Effector memory CD8-positive, alpha-beta T cell (primary cell): ENCODE data around the gene ACSS2.

Source experiments
- ATAC-seq: fragments of 150-1000 bp; cut with Tn5 transposase; replicated peaks from 2 replicates; pipeline ENCODE4 v1.10.0; 2021; ENCODE audit warnings: mild to moderate bottlenecking, moderate library complexity
- DNase-seq, 3 experiments: peaks; one replicate each; pipeline ENCODE4 v3.0.0; 2021
- H3K27ac Mint-ChIP-seq, 2 donors: one replicate each; pipeline ENCODE4 v1.8.0; 2022; ENCODE audit warnings: mild to moderate bottlenecking in 2 of 2, mixed read lengths in 2 of 2, moderate library complexity in 2 of 2
- H3K27me3 Mint-ChIP-seq, 2 donors: one replicate each; pipeline ENCODE4 v1.8.0; 2022; ENCODE audit warnings: mixed read lengths in 2 of 2
- H3K36me3 Mint-ChIP-seq: one replicate; pipeline ENCODE4 v1.8.0; 2022; ENCODE audit warnings: mild to moderate bottlenecking, moderate library complexity, mixed read lengths; ENCODE audit not compliant: insufficient read depth
- H3K4me1 Mint-ChIP-seq, 2 donors: one replicate each; pipeline ENCODE4 v1.8.0; 2022; ENCODE audit warnings: low read depth in 2 of 2, mixed read lengths in 2 of 2
- H3K4me3 Mint-ChIP-seq, 2 donors: one replicate each; pipeline ENCODE4 v1.8.0; 2022; ENCODE audit warnings: mild to moderate bottlenecking in 2 of 2, mixed read lengths in 2 of 2, moderate library complexity in 2 of 2
- H3K9me3 Mint-ChIP-seq, 2 donors: one replicate each; pipeline ENCODE4 v1.8.0; 2022; ENCODE audit warnings: mixed read lengths in 2 of 2

The ACSS2 gene

DNA sequence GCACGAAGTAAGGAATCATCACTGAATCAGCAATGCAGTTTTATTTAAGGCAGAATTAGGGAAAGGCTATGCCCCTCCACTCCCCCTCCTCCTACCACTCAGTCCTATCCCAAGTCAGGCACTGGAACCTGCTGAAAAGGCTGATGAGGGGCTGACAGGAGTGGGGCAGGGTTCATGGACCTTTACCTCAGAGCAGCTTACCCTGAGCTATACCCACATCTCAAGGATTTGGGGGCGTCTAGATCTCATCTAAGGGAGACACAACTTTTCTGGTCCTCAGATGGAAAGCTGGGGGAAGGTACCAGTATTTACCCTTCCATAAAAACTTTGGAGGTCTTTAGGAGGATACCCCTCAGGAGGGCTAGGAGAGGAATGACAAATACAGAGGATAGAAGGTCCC is 52.0 kb downstream of the ACSS2 start:
- DNase-seq (no peak), ATAC-seq (no peak)
- Mint-ChIP-seq H3K36me3 (peaks cover 4% of the 10 kb centered on the region), H3K27me3 (no peaks in the 10 kb centered on the region), H3K9me3 (no peaks in the 10 kb centered on the region), H3K4me3 (no peak overlapping the region), H3K4me1 (peaks cover 0 to 4% of the 10 kb centered on the region in 2 donors), H3K27ac (no peak overlapping the region)

DNA sequence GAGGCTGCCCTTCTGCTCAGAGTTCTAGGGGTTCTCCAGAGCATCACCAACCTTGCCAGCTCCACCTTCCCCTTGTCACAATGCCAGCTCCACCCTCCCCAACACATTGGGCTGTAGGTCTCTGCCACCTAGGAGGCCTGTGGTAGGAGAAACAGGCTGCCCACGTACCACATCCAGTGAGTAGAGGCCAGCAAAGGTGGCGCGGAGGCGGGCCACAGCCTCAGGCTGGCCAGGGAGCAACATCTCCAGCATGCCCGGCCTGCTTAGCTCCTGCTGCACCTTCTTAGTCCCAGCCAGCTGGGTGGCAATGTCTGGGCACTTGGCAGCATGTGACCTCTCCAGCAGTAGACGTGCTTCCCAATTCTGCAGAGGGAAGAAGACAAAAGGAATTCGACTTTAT is 55.4 kb downstream of the ACSS2 start:
- no peaks in the 10 kb centered on the region for H3K27me3 Mint-ChIP-seq
- ATAC-seq: no peak

DNA sequence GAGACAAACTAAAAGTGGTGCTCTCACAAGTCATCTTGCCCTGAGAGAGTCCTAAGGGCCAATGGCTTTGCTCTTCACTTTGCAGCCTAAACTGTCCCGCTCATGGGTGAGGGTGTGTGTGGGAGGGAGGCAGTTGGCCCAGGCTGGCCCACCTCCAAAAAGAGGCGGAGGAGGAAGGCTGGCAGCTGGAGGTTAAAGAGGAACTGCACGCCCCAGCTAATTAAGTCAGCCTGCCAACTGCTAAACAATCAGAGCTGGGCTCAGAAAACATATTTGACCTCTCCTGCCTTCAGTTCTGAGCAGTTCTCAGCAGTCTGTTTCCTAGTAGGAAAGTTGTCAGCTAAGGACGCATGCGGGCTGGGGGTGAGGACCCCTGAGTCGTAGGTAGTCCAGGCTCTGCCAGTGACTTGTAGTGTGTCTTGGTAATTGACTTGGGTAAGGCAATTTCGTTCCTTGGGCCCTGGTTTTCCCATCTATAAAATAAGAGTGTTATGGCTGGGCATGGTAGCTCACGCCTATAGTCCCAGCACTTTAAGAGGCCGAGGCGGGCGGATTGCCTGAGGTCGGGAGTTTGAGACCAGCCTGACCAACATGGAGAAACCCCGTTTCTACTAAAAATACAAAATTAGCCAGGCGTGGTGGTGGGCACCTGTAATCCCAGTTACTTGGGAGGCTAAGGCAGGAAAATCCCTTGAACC is 62.2 kb downstream of the ACSS2 start:
- ATAC-seq (no peak), DNase-seq (no peak)
- H3K27me3 Mint-ChIP-seq: no peaks in the 10 kb centered on the region
- no peaks in the 10 kb centered on the region for H3K9me3 Mint-ChIP-seq
- peak overlapping the region in 1 of 2 donors; percentile 44 for H3K27ac Mint-ChIP-seq
- no peak overlapping the region for H3K4me3 Mint-ChIP-seq
- no peaks in the 10 kb centered on the region for H3K4me1 Mint-ChIP-seq
- peaks cover 20% of the 10 kb centered on the region for H3K36me3 Mint-ChIP-seq

More for the DNA sequence above, 55.4 kb downstream of the ACSS2 start:
- H3K27ac Mint-ChIP-seq: no peak overlapping the region
- H3K9me3 Mint-ChIP-seq: no peaks in the 10 kb centered on the region
- peaks cover 13% of the 10 kb centered on the region for H3K36me3 Mint-ChIP-seq
- no peak for DNase-seq
- no peak overlapping the region for H3K4me3 Mint-ChIP-seq
- no peaks in the 10 kb centered on the region for H3K4me1 Mint-ChIP-seq

DNA sequence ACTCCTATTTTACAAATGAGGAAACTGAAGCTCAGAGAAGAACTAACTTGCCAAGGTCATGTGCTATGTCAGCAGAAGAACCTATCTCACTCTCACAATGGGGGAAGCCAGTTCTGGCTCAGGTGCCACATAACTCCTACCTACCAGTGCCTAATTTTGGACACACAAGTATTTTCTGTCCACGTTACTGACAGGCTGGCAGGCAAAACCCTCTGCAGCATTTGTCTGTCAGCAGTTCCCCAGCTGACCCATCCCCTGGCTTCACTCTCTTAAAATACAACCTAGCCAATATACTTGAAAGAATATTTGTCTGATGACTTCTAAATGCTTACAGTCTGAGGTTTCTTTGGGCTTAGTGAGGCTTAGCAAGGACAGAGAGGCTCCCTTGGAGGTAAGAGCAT is 63.7 kb downstream of the ACSS2 start:
- DNase-seq: no peak
- no peaks in the 10 kb centered on the region for H3K4me1 Mint-ChIP-seq
- H3K4me3 Mint-ChIP-seq: no peak overlapping the region
- peaks cover 23% of the 10 kb centered on the region for H3K36me3 Mint-ChIP-seq
- H3K27ac Mint-ChIP-seq: no peak overlapping the region
- no peaks in the 10 kb centered on the region for H3K27me3 Mint-ChIP-seq
- ATAC-seq: no peak
- H3K9me3 Mint-ChIP-seq: no peaks in the 10 kb centered on the region

DNA sequence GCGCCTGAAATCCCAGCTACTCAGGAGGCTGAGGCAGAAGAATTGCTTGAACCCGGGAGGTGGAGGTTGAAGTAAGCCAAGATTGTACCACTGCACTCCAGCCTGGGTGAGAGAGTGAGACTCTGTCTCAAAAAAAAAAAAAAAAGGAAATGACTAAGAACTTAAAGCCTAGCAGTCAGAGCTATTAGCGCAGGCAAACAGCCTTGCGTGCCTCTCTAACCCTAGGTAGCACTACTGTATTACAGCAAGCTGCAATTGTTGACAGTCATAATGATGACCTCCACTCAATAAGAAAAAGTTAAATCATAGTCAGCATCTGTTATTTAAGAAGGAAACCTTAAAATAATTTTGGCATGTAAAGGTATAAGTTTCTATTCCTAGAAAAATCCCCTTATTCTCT is 64.8 kb downstream of the ACSS2 start:
- DNase-seq (no peak), ATAC-seq (no peak)
- H3K9me3 Mint-ChIP-seq: no peaks in the 10 kb centered on the region
- H3K27me3 Mint-ChIP-seq: no peaks in the 10 kb centered on the region
- peaks cover 18% of the 10 kb centered on the region for H3K36me3 Mint-ChIP-seq
- H3K4me3 Mint-ChIP-seq: no peak overlapping the region
- H3K4me1 Mint-ChIP-seq: no peaks in the 10 kb centered on the region
- no peak overlapping the region for H3K27ac Mint-ChIP-seq

DNA sequence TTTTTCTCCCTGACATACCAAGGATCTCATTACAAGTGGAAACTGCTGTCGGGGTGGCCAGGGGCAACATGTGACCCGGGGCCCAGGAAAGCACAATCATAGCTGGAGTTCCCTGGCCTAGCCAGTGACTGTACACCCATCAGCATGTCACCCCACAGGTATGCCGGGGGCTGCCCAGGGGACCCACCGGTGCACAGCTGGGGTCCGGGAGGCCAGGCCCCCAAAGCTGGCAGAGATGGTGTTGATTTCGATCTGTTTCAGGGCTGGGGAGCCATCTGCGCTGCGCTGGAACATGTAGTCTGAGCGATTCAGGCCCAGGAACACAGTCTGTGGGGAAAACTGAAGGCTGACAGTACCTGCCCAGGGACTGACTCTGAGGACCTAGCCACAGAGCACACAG is 65.9 kb downstream of the ACSS2 start:
- Mint-ChIP-seq H3K27me3 (no peaks in the 10 kb centered on the region), H3K36me3 (peaks cover 13% of the 10 kb centered on the region), H3K27ac (no peak overlapping the region), H3K4me1 (no peaks in the 10 kb centered on the region), H3K9me3 (no peaks in the 10 kb centered on the region), H3K4me3 (no peak overlapping the region)
- ATAC-seq (no peak), DNase-seq (no peak)

DNA sequence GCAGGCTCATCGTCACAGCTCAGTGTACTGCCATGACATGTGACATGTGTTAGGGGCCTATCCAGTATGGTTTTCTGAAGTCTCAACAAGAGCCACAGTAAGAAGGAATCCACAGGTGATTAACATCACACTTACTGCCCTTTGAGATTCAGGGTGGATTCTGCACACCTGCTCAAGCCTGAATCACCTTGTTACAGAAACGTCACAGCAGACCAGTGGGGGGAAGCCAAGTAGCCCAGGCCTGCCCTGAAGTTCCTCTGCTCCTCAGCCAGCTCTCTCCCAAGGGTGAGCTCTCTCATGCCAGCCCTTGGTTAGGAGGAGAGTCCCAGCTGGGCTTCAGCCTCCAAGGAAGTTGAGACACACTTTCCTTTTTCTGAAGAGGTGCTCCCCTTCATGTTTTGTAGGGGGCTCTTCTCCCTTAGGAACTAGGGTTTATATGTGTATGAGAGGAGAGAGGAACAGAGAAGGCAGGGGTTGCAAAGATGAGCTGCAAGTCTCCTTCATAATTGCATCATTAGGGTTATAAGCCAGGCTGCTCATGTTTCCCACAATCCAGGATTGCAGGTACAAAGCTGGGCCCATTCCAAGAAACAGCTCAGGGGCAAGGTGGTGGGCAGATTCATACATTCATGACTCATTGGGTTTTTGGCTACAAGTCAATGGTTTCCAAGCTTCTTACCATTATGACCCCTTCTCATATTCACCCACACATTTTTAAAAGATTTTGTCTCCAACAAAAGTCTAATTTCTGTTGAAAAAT is 67.6 kb downstream of the ACSS2 start:
- Mint-ChIP-seq H3K9me3 (no peaks in the 10 kb centered on the region), H3K27me3 (no peaks in the 10 kb centered on the region), H3K4me1 (no peaks in the 10 kb centered on the region), H3K27ac (peak overlapping the region; percentile 7 to 28), H3K4me3 (no peak overlapping the region), H3K36me3 (peaks cover 16% of the 10 kb centered on the region)
- ATAC-seq (no peak), DNase-seq (no peak)

DNA sequence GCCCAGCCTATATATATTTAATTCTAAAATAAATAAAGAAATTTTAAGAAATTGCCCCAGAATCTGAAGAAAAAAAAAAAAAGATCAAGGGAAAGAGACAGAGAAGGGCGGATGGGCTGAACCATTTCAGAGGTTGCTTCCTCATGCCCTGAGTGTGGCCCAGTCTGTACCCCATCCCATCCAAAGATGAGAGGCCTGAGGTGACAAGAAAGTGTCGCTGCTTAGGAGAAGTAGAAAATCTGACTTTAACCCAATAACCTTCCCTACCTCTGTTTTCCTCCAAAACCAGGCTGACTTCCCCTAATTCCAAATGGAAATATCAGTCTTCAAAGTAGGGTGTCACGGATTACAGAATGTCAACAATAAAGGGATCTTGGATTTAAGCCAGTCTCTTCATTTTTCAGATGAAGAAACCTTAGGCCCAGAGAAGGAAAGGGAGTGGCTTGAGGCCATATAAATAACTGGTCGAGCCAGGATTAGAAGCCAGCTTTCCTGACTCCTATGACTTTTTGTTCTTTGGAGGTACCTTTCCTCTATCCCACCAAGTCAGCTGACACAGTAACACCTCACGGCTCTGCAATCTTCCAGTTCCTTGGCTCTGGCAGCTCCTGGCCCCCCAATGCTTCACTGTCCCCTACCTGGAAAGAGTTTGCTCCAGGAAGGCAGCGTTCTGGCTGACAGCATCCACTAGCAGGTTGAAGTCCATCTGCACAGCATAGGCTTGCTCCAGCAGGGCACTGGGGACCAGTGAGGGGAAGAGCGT is 69.1 kb downstream of the ACSS2 start:
- H3K4me1 Mint-ChIP-seq: no peaks in the 10 kb centered on the region
- DNase-seq (no peak), ATAC-seq (no peak)
- H3K9me3 Mint-ChIP-seq: no peaks in the 10 kb centered on the region
- H3K36me3 Mint-ChIP-seq: peaks cover 18% of the 10 kb centered on the region
- H3K27ac Mint-ChIP-seq: peak overlapping the region in 1 of 2 donors; percentile 4
- no peaks in the 10 kb centered on the region for H3K27me3 Mint-ChIP-seq
- no peak overlapping the region for H3K4me3 Mint-ChIP-seq

DNA sequence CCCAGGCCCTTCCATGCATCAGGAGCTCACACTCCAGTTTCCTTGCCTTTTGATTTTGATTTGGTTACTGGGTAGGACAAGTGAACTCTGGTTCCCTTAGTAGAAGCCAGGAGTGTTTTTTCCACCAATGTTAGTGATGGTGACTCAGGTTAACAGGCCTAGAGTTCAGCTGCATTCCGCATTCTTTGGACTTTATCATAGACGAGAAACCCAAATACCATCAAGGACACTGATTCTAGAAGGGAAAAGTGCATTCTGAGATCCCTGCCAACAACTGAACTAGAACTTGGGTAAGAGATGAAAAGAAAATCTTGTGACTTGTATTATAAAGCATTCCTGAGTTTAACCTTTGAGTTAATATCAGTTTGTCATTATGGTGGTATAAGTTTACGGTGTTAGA is 70.2 kb downstream of the ACSS2 start:
- no peaks in the 10 kb centered on the region for H3K4me1 Mint-ChIP-seq
- H3K27ac Mint-ChIP-seq: no peak overlapping the region
- H3K36me3 Mint-ChIP-seq: peaks cover 11% of the 10 kb centered on the region
- no peaks in the 10 kb centered on the region for H3K9me3 Mint-ChIP-seq
- DNase-seq: no peak
- H3K4me3 Mint-ChIP-seq: no peak overlapping the region
- ATAC-seq: no peak
- no peaks in the 10 kb centered on the region for H3K27me3 Mint-ChIP-seq

DNA sequence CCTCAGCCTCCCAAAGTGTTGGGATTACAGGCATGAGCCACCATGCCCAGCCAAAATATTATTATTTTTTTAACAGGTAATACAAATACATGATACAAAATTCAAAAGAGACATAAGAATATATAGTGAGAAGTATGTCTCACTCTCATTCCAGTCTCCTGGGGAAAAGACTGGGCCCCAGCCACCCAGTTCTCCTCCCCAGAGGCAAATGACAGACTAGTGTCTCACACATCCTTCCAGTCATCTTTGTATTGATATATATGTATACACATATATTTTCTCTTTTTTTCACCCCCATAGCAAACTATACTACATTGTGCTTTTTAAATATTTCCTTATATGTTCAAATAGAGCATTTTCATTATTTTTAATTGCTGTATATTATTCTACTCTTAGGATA is 70.9 kb downstream of the ACSS2 start:
- DNase-seq: no peak
- no peaks in the 10 kb centered on the region for H3K27me3 Mint-ChIP-seq
- no peak for ATAC-seq
- H3K27ac Mint-ChIP-seq: no peak overlapping the region
- no peak overlapping the region for H3K4me3 Mint-ChIP-seq
- H3K9me3 Mint-ChIP-seq: no peaks in the 10 kb centered on the region
- H3K36me3 Mint-ChIP-seq: peaks cover 11% of the 10 kb centered on the region
- no peaks in the 10 kb centered on the region for H3K4me1 Mint-ChIP-seq

DNA sequence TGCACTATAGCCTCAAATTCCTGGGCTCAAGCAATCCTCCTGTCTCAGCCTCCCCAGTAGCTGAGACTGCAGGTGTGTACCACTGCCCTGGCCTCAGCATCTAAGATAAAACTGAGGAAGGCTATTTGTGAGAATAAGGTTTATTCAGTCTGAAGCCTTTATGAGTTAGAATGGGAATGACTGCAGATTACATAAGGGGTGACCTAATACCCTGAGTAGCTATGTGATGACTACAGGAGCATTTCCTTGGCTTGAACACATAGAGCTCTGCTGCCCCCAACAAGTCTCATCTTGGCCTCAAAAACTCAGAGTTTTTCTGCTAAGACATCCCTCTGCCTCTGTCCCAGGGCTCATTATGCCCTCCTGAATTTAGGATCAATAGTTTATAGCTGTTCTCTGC is 71.6 kb downstream of the ACSS2 start:
- DNase-seq: no peak
- no peaks in the 10 kb centered on the region for H3K27me3 Mint-ChIP-seq
- H3K9me3 Mint-ChIP-seq: no peaks in the 10 kb centered on the region
- no peak for ATAC-seq
- no peak overlapping the region for H3K27ac Mint-ChIP-seq
- H3K4me1 Mint-ChIP-seq: peaks cover 0 to 4% of the 10 kb centered on the region in 2 donors
- peaks cover 11% of the 10 kb centered on the region for H3K36me3 Mint-ChIP-seq
- no peak overlapping the region for H3K4me3 Mint-ChIP-seq

DNA sequence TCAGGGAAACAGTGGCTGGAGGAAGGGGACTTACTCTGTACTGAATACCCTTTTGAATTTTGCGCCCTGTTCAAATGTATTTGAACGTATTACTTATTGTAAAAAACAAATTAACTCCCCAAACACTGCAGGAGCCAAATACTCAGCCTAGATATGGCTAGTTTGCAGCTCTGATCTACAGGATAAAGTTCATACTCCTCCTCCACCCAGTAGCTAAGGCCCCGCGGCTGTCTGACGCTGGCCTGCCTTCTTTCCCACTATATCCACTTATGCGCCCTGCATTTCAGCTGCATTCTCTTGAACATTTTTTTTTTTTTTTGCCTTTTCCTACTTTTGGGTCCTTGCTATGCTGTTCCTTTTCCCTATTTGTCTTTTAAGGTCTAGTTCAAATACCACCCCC is 72.7 kb downstream of the ACSS2 start:
- ATAC-seq (no peak), DNase-seq (no peak)
- Mint-ChIP-seq H3K9me3 (no peaks in the 10 kb centered on the region), H3K27me3 (no peaks in the 10 kb centered on the region), H3K27ac (no peak overlapping the region), H3K36me3 (peaks cover 8% of the 10 kb centered on the region), H3K4me1 (peaks cover 0 to 4% of the 10 kb centered on the region in 2 donors), H3K4me3 (no peak overlapping the region)

DNA sequence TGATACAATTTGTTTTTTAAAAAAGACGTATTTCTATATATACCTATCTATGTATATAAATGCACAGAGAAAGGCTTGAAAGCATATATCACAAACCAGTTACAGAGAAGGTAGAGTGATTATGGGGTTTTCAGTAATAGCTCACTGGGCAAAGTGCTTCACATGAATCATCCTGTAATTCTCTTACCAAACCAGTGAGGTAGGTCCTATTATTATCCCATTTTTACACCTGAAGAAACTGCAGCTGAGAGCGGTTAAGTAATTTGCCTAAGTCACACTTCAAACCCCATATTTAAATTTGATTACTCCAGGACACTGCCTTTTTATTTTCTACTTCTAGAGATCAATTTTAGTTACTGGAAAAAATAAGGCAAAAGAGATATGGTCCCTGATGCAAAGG is 74.8 kb downstream of the ACSS2 start:
- ATAC-seq: no peak
- no peaks in the 10 kb centered on the region for H3K27me3 Mint-ChIP-seq
- no peak overlapping the region for H3K27ac Mint-ChIP-seq
- H3K36me3 Mint-ChIP-seq: peaks cover 11% of the 10 kb centered on the region
- peaks cover 17 to 20% of the 10 kb centered on the region in 2 donors for H3K4me1 Mint-ChIP-seq
- H3K4me3 Mint-ChIP-seq: no peak overlapping the region
- DNase-seq: no peak
- H3K9me3 Mint-ChIP-seq: no peaks in the 10 kb centered on the region

DNA sequence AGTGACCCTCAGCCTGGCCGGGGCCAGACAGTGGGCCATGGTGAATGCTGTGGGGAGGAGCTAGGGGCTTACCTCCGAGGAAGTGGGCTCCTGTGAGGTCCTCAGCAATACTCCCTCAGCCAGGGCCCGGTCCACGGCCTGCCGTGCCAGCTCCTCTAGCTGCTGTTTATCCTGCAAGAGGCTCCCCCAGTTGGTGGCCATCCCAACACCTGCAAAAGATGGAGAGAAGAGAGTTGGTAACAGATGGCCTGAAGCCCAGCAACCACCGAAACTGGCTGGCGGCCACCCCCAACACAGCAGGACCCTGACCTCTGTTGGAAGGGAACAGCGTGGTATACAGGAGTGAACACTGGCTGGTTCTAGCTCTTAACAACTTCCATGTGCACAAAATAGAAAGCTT is 75.2 kb downstream of the ACSS2 start:
- no peak for DNase-seq
- Mint-ChIP-seq H3K9me3 (no peaks in the 10 kb centered on the region), H3K4me3 (no peak overlapping the region), H3K27ac (no peak overlapping the region), H3K36me3 (peaks cover 11% of the 10 kb centered on the region), H3K27me3 (no peaks in the 10 kb centered on the region), H3K4me1 (peaks cover 19 to 20% of the 10 kb centered on the region in 2 donors)
- no peak for ATAC-seq
